CD4-positive, alpha-beta T cell treated with Interleukin-4 for 1 hour (primary cell): ENCODE measurements around the gene AMDHD1.

Source experiments
- DNase-seq, 2 donors: peaks; one replicate each; pipeline ENCODE4 v3.0.0-alpha.2; 2020 to 2022

Gene AMDHD1

GRCh38 chr12:95943330-95943842, at the start of gene AMDHD1:
AMDHD1 (plus strand) TSS chr12:95943331; CDS start chr12:95943399, 68 bp downstream.
- DNase-seq, result peak; percentile 44 to 60

- no peak for DNase-seq
These were observed 46.3 kb upstream of the AMDHD1 start for GRCh38 chr12:95896846-95897245.

GRCh38 chr12:95898081-95898480, 45.0 kb upstream of the AMDHD1 start:
- DNase-seq, result no peak

- no peak for DNase-seq
These were observed 34.6 kb upstream of the AMDHD1 start for GRCh38 chr12:95908573-95908972.

- DNase-seq, result no peak
These were observed 33.3 kb upstream of the AMDHD1 start for GRCh38 chr12:95909871-95910270.

GRCh38 chr12:95918194-95918993, 24.7 kb upstream of the AMDHD1 start:
- DNase-seq, result peak; percentile 50 to 72

GRCh38 chr12:95919110-95919509, 24.0 kb upstream of the AMDHD1 start:
- no peak for DNase-seq

- no peak for DNase-seq
These were observed 20.9 kb upstream of the AMDHD1 start for GRCh38 chr12:95922231-95922630.

- DNase-seq, result no peak
These were observed 2.6 kb upstream of the AMDHD1 start for GRCh38 chr12:95940514-95940913.

GRCh38 chr12:95942101-95942523, 1.0 kb upstream of the AMDHD1 start:
- no peak for DNase-seq

GRCh38 chr12:95942524-95943329, 404 bp upstream of the AMDHD1 start, which contains the start of gene CCDC38:
CCDC38 (minus strand) TSS chr12:95942614; CDS start chr12:95936509, 6,105 bp downstream.
- peak; percentile 84 to 86 for DNase-seq

- no peak for DNase-seq
These were observed 1.1 kb downstream of the AMDHD1 start for GRCh38 chr12:95944108-95944704.

- DNase-seq, result no peak
These were observed 6.5 kb downstream of the AMDHD1 start for GRCh38 chr12:95949477-95950206.

- DNase-seq, result no peak
These were observed 8.4 kb downstream of the AMDHD1 start for GRCh38 chr12:95951515-95951914.

- DNase-seq, result no peak
These were observed 9.9 kb downstream of the AMDHD1 start for GRCh38 chr12:95953000-95953399.

GRCh38 chr12:95955549-95956159, 12.5 kb downstream of the AMDHD1 start:
- no peak for DNase-seq

- DNase-seq, result no peak
These were observed 13.5 kb downstream of the AMDHD1 start for GRCh38 chr12:95956557-95957145.

GRCh38 chr12:95959107-95959506, 16.0 kb downstream of the AMDHD1 start:
- DNase-seq, result no peak

- no peak for DNase-seq
These were observed 17.1 kb downstream of the AMDHD1 start for GRCh38 chr12:95960241-95960640.

GRCh38 chr12:95962222-95962621, 19.1 kb downstream of the AMDHD1 start:
- no peak for DNase-seq

GRCh38 chr12:95963096-95963495, 20.0 kb downstream of the AMDHD1 start:
- no peak for DNase-seq
